Liver (tissue), 9 donors: ENCODE measurements around the gene TSC22D3. TPM values are rescaled to one million over a fixed set of nuclear protein-coding genes. Genes with fewer than 3 reads are reported as not detected.

ENCODE experiments used
- DNase-seq: peaks from one replicate; pipeline ENCODE4 v3.0.0-alpha.2; 2017; ENCODE audit warnings: low spot score
- H3K27ac ChIP-seq, 2 donors: one replicate each; pipeline ENCODE4 v1.7.0; 2013; ENCODE audit warnings: inconsistent platforms in 2 of 2, low read length in 2 of 2, control low read depth in 1 of 2, low read depth in 1 of 2, mild to moderate bottlenecking in 1 of 2
- H3K27me3 ChIP-seq, 4 donors: one replicate each; pipeline versions ENCODE4 v1.6.1 to v1.7.0; 2013; ENCODE audit warnings: low read length in 3 of 4, inconsistent platforms in 1 of 4, mild to moderate bottlenecking in 1 of 4, moderate library complexity in 1 of 4; ENCODE audit not compliant: control insufficient read depth in 4 of 4, insufficient read depth in 4 of 4
- H3K36me3 ChIP-seq, 4 donors: one replicate each; pipeline versions ENCODE4 v1.6.1 to v1.7.0; 2013; ENCODE audit warnings: low read length in 3 of 4, mild to moderate bottlenecking in 3 of 4, low read depth in 1 of 4, moderate library complexity in 1 of 4; ENCODE audit not compliant: control insufficient read depth in 4 of 4, insufficient read depth in 3 of 4
- H3K4me1 ChIP-seq, 4 donors: one replicate each; pipeline versions ENCODE4 v1.6.1 to v1.7.0; 2013; ENCODE audit warnings: low read length in 3 of 4, mild to moderate bottlenecking in 3 of 4, moderate library complexity in 1 of 4; ENCODE audit not compliant: control insufficient read depth in 4 of 4, insufficient read depth in 4 of 4
- H3K4me3 ChIP-seq, 3 donors: one replicate each; pipeline versions ENCODE4 v1.6.1 to v1.7.0; 2013; ENCODE audit warnings: low read length in 3 of 3, control low read depth in 1 of 3, low read depth in 1 of 3, mild to moderate bottlenecking in 1 of 3
- H3K9ac ChIP-seq, 2 donors: one replicate each; pipeline ENCODE4 v1.7.0; 2013; ENCODE audit warnings: low read length in 2 of 2, mild to moderate bottlenecking in 2 of 2, moderate library complexity in 2 of 2, control low read depth in 1 of 2, low read depth in 1 of 2
- H3K9me3 ChIP-seq, 4 donors: one replicate each; pipeline versions ENCODE4 v1.6.1 to v1.7.0; 2013; ENCODE audit warnings: low read length in 3 of 4; ENCODE audit not compliant: control insufficient read depth in 4 of 4
- CTCF ChIP-seq: fragments of 150-350 bp; IDR thresholded peaks from 2 replicates; pipeline ENCODE4 v1.5.1; 2017; ENCODE audit warnings: improper control_type of control experiment, low read depth, low read length; ENCODE audit not compliant: missing input control
- EGR1 ChIP-seq, 2 donors: IDR thresholded peaks; 2 replicates each; pipeline ENCODE4 v1.6.1; 2016 to 2018; ENCODE audit warnings: antibody characterized with exemption in 2 of 2, low read depth in 2 of 2
- FOXA1 ChIP-seq: IDR thresholded peaks from 2 replicates; pipeline ENCODE4 v1.6.1; 2016; ENCODE audit warnings: antibody characterized with exemption
- FOXA2 ChIP-seq: IDR thresholded peaks from 2 replicates; pipeline ENCODE4 v1.6.1; 2016; ENCODE audit warnings: antibody characterized with exemption
- GABPA ChIP-seq, 2 donors: IDR thresholded peaks in 1 of 2; conservative IDR thresholded peaks in 1 of 2; 2 replicates each; pipeline ENCODE4 v1.6.1; 2016; ENCODE audit warnings: antibody characterized with exemption in 2 of 2, mild to moderate bottlenecking in 1 of 2, moderate library complexity in 1 of 2
- HNF4A ChIP-seq, 2 donors: conservative IDR thresholded peaks; 2 replicates each; pipeline ENCODE4 v1.6.1; 2016; ENCODE audit warnings: antibody characterized with exemption in 2 of 2, mild to moderate bottlenecking in 2 of 2
- HNF4G ChIP-seq: IDR thresholded peaks from 2 replicates; pipeline ENCODE4 v1.6.1; 2016; ENCODE audit warnings: antibody characterized with exemption
- JUND ChIP-seq, 2 donors: IDR thresholded peaks; 2 replicates each; pipeline ENCODE4 v1.6.1; 2016; ENCODE audit warnings: antibody characterized with exemption in 2 of 2
- NR2F2 ChIP-seq: IDR thresholded peaks from 2 replicates; pipeline ENCODE4 v1.6.1; 2016; ENCODE audit warnings: antibody characterized with exemption
- RAD21 ChIP-seq, 2 donors: IDR thresholded peaks; 2 replicates each; pipeline ENCODE4 v1.6.1; 2016; ENCODE audit warnings: antibody characterized with exemption in 2 of 2, mild to moderate bottlenecking in 2 of 2
- RXRA ChIP-seq, 2 donors: IDR thresholded peaks; 2 replicates each; pipeline ENCODE4 v1.6.1; 2017 to 2018; ENCODE audit warnings: antibody characterized with exemption in 2 of 2, mild to moderate bottlenecking in 1 of 2
- SP1 ChIP-seq: IDR thresholded peaks from 2 replicates; pipeline ENCODE4 v1.6.1; 2018; ENCODE audit warnings: antibody characterized with exemption, mild to moderate bottlenecking
- TAF1 ChIP-seq: conservative IDR thresholded peaks from 2 replicates; pipeline ENCODE4 v1.6.1; 2016; ENCODE audit warnings: antibody characterized with exemption, mild to moderate bottlenecking
- YY1 ChIP-seq: IDR thresholded peaks from 2 replicates; pipeline ENCODE4 v1.6.1; 2016; ENCODE audit warnings: antibody characterized with exemption, mild to moderate bottlenecking
- ZBTB33 ChIP-seq: IDR thresholded peaks from 2 replicates; pipeline ENCODE4 v1.6.1; 2016; ENCODE audit warnings: antibody characterized with exemption
- WGBS: extraction: QIAGEN DNeasy Blood & Tissue Kit; methylation state at CpG from one replicate; pipeline ENCODE4 v1.1.7; 2013; 5-methylcytosine and 5-hydroxymethylcytosine counted together
- polyA plus RNA-seq, 2 donors: library from polyadenylated mRNA; stranded (reverse) in 1 of 2; unstranded in 1 of 2; fragments of 200-250 nt in 1 of 2; fragments of >200 nt in 1 of 2; fragmentation: Nextera tagmentation in 1 of 2; extraction: Ambion mirVana in 1 of 2; gene quantifications; one replicate each; pipeline versions ENCODE4 v1.2.1 to v1.2.3, GENCODE V29; 2013 to 2015
- total RNA-seq, 2 donors: library from RNA; depleted of rRNA; stranded (reverse); fragments of >200 nt; gene quantifications; one replicate each; pipeline ENCODE4 v1.2.3, GENCODE V29; 2014
- TF ChIP-seq, protein P1 (sequence below): IDR thresholded peaks from 2 replicates; pipeline ENCODE4 v1.6.1; 2016; ENCODE audit warnings: antibody characterized with exemption
- TF ChIP-seq, protein P2 (sequence below): IDR thresholded peaks from 2 replicates; pipeline ENCODE4 v1.6.1; 2016; ENCODE audit warnings: antibody characterized with exemption
- TF ChIP-seq, protein P3 (sequence below): IDR thresholded peaks from 2 replicates; pipeline ENCODE4 v1.6.1; 2016; ENCODE audit warnings: antibody characterized with exemption, mild to moderate bottlenecking
- donor health status: healthy.
- donor health status: healthy.
- donor health status: healthy.
- donor health status: healthy.
- donor health status: healthy.

TSC22D3 gene
- total and polyA plus RNA-seq, 4 donors = 10.5 to 128 (median 48.1) TPM

GRCh38 chrX:107728371-107729099, 47.1 kb downstream of the TSC22D3 start:
- no peak for DNase-seq
- peaks cover 30 to 62% (median 37%) of the 10 kb centered on the region in 4 donors for H3K4me1 ChIP-seq
- WGBS = 56% methylated on average over 4 of the region's 4 CpGs
- no peaks in the 10 kb centered on the region for H3K36me3 ChIP-seq
- H3K9me3 ChIP-seq = no peaks in the 10 kb centered on the region
- H3K9ac ChIP-seq = peak overlapping the region in 1 of 2 donors; percentile 39
- H3K4me3 ChIP-seq = no peak overlapping the region
- TF ChIP-seq EGR1 (IDR thresholded peaks at IDR 0.05; ENCODE audit: low read depth in 2 of 2) (no peak), SP1 (peak; percentile 61), TAF1 (no peak), YY1 (peak; percentile 41), RAD21 (IDR thresholded peaks at IDR 0.05) (peak; percentile 49 to 50), HNF4A (conservative IDR thresholded peaks at IDR 0.05) (peak; percentile 62 to 64), RXRA (IDR thresholded peaks at IDR 0.05) (peak; percentile 66 to 74), CTCF (no peak)
- TF ChIP-seq, protein P1, sequence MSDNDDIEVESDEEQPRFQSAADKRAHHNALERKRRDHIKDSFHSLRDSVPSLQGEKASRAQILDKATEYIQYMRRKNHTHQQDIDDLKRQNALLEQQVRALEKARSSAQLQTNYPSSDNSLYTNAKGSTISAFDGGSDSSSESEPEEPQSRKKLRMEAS = no peak
- TF ChIP-seq, protein P2, sequence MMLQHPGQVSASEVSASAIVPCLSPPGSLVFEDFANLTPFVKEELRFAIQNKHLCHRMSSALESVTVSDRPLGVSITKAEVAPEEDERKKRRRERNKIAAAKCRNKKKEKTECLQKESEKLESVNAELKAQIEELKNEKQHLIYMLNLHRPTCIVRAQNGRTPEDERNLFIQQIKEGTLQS = no peak
- no peaks in the 10 kb centered on the region for H3K27me3 ChIP-seq
- H3K27ac ChIP-seq = peak overlapping the region; percentile 5 to 54

- WGBS = 17% methylated on average over 9 of the region's 9 CpGs
- peak overlapping the region in 1 of 2 donors; percentile 59 for H3K9ac ChIP-seq
Observed at GRCh38 chrX:107726816-107727534, 48.6 kb downstream of the TSC22D3 start.

More at GRCh38 chrX:107726816-107727534, 48.6 kb downstream of the TSC22D3 start:
- Histone ChIP-seq H3K4me3 (no peak overlapping the region), H3K9me3 (no peaks in the 10 kb centered on the region), H3K27ac (peak overlapping the region; percentile 51 to 83), H3K4me1 (peaks cover 28 to 62% (median 37%) of the 10 kb centered on the region in 4 donors), H3K36me3 (no peaks in the 10 kb centered on the region), H3K27me3 (no peaks in the 10 kb centered on the region)
- no peak for DNase-seq
- TF ChIP-seq FOXA2 = peak; percentile 98
- TF ChIP-seq, protein P3, sequence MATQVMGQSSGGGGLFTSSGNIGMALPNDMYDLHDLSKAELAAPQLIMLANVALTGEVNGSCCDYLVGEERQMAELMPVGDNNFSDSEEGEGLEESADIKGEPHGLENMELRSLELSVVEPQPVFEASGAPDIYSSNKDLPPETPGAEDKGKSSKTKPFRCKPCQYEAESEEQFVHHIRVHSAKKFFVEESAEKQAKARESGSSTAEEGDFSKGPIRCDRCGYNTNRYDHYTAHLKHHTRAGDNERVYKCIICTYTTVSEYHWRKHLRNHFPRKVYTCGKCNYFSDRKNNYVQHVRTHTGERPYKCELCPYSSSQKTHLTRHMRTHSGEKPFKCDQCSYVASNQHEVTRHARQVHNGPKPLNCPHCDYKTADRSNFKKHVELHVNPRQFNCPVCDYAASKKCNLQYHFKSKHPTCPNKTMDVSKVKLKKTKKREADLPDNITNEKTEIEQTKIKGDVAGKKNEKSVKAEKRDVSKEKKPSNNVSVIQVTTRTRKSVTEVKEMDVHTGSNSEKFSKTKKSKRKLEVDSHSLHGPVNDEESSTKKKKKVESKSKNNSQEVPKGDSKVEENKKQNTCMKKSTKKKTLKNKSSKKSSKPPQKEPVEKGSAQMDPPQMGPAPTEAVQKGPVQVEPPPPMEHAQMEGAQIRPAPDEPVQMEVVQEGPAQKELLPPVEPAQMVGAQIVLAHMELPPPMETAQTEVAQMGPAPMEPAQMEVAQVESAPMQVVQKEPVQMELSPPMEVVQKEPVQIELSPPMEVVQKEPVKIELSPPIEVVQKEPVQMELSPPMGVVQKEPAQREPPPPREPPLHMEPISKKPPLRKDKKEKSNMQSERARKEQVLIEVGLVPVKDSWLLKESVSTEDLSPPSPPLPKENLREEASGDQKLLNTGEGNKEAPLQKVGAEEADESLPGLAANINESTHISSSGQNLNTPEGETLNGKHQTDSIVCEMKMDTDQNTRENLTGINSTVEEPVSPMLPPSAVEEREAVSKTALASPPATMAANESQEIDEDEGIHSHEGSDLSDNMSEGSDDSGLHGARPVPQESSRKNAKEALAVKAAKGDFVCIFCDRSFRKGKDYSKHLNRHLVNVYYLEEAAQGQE = peak; percentile 50
- peak; percentile 23 for TF ChIP-seq TAF1
- TF ChIP-seq GABPA (IDR thresholded peaks at IDR 0.05 in 1 of 2, conservative IDR thresholded peaks at IDR 0.05 in 1 of 2) = no peak
- peak; percentile 44 to 53 for TF ChIP-seq RXRA (IDR thresholded peaks at IDR 0.05)
- no peak for TF ChIP-seq HNF4G
- TF ChIP-seq EGR1 (IDR thresholded peaks at IDR 0.05; ENCODE audit: low read depth in 2 of 2) = no peak
- TF ChIP-seq, protein P1 = no peak
- TF ChIP-seq JUND (IDR thresholded peaks at IDR 0.05) = peak in 1 of 2 donors; percentile 58
- peak; percentile 69 for TF ChIP-seq SP1
- TF ChIP-seq ZBTB33 = no peak
- TF ChIP-seq HNF4A (conservative IDR thresholded peaks at IDR 0.05) = peak; percentile 28 to 29
- no peak for TF ChIP-seq RAD21 (IDR thresholded peaks at IDR 0.05)
- peak; percentile 34 for TF ChIP-seq NR2F2
- TF ChIP-seq YY1 = peak; percentile 69
- peak; percentile 98 for TF ChIP-seq FOXA1
